HepG2 (cell line): ENCODE data around the gene ZFYVE28. TPM values are rescaled to one million over a fixed set of nuclear protein-coding genes. Genes with fewer than 3 reads are reported as not detected.

Experiments
- RORA ChIP-seq: sonication (generic); formaldehyde crosslinking; IDR thresholded peaks from 2 replicates; pipeline ENCODE4 v1.5.0; 2020; ENCODE audit warnings: mild to moderate bottlenecking, missing genetic modification reagents, moderate library complexity
- ZNF24 ChIP-seq: fragments of 450-650 bp; IDR thresholded peaks from 2 replicates; pipeline ENCODE4 v1.6.1; 2017; ENCODE audit warnings: antibody characterized with exemption, mild to moderate bottlenecking
- ZNF549 ChIP-seq: sonication (generic); formaldehyde crosslinking; IDR thresholded peaks from 2 replicates; pipeline ENCODE4 v1.5.0; 2020; ENCODE audit warnings: missing genetic modification reagents
- ZNF746 ChIP-seq: sonication (generic); formaldehyde crosslinking; IDR thresholded peaks from 2 replicates; pipeline ENCODE4 v1.8.0; 2022; ENCODE audit warnings: mild to moderate bottlenecking, missing genetic modification reagents
- ZNF766 ChIP-seq: sonication (generic); formaldehyde crosslinking; IDR thresholded peaks from 2 replicates; pipeline ENCODE4 v1.5.0; 2020; ENCODE audit warnings: missing genetic modification reagents, borderline replicate concordance
- polyA plus RNA-seq, 8 experiments: library from polyadenylated mRNA; depleted of rRNA in 3 of 8; stranded (reverse) in 7 of 8; unstranded in 1 of 8; fragments of >200 nt; fragmentation: Illumina TruSeq in 4 of 8; extraction: Trizol in 4 of 8; gene quantifications; 2 replicates each; pipeline versions ENCODE4 v1.2.1 to v1.2.3, GENCODE V29; 2011 to 2016; ENCODE audit warnings: low read depth in 4 of 8, missing spikeins in 1 of 8, mixed read lengths in 1 of 8; ENCODE audit not compliant: insufficient read depth in 1 of 8
- total RNA-seq, 5 experiments: library from RNA; depleted of rRNA; stranded (reverse); fragments of >200 nt; fragmentation: Illumina TruSeq; extraction: Trizol; gene quantifications; 2 replicates each; pipeline ENCODE4 v1.2.3, GENCODE V29; 2016; ENCODE audit warnings: low read depth in 1 of 5
- TF ChIP-seq, protein P1 (sequence below): sonication (generic); formaldehyde crosslinking; IDR thresholded peaks from 2 replicates; pipeline ENCODE4 v1.8.1; 2023; ENCODE audit warnings: mild to moderate bottlenecking, missing genetic modification reagents
- TF ChIP-seq, protein P2 (sequence below): IDR thresholded peaks from 2 replicates; pipeline ENCODE4 v1.6.1; 2016; ENCODE audit warnings: low read depth, control low read depth
- TF ChIP-seq, protein P3 (sequence below): sonication (generic); formaldehyde crosslinking; IDR thresholded peaks from 2 replicates; pipeline ENCODE4 v1.5.0; 2020; ENCODE audit warnings: mild to moderate bottlenecking, missing genetic modification reagents

ZFYVE28 gene
- total and polyA plus RNA-seq, 2 of the 13 experiments (the other 11 are each of a cell fraction or from before 2014, with no cell fraction given) = 0.12 to 0.22 TPM

DNA sequence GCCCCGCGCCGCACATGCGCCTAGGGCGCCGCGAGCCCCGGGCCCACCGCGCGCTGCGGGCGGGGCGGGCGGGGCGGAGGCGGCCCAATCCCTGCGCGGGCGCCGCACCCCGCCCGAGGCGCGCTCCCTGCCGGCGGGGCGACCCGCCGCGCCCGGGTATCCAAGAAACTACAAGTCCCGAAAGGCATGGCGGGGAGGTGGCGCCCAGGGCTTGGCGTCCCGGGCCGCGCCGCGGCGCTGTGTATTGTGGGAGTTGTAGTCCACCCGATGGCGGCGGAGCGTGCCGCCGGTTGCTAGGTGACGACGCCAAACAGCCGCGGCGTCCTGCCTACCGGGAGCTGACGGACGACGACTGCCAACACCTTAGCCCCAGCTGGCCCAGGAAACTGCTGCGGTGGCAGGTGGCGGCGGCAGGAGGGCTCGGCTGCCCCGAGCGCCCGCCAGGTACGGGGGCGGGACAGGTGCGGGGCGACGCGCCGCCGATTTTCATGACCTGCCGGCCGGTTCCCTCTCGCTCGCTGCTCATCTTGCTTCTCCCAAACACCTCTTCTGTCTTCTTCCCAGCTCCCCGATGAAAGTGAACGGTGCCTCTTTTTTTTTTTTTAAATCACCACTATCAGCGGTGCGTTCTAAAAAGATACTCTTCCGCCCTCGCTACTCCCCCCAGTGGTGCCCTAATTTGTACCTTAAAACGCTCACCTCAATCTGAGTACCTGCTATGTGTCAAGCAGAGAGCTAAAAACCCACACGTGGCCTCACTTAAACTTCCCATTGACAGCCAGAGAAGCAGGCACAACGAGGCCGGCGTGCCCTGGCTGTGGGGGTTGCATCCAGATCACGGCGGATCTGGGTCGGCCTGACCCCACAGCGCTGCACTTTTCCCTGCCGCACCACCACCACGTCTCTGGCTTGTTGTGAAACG, 466 bp upstream of the ZFYVE28 start, which contains the start of gene CFAP99 (continued):
- TF ChIP-seq, protein P1, sequence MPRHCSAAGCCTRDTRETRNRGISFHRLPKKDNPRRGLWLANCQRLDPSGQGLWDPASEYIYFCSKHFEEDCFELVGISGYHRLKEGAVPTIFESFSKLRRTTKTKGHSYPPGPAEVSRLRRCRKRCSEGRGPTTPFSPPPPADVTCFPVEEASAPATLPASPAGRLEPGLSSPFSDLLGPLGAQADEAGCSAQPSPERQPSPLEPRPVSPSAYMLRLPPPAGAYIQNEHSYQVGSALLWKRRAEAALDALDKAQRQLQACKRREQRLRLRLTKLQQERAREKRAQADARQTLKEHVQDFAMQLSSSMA = no peak
- TF ChIP-seq, protein P2, sequence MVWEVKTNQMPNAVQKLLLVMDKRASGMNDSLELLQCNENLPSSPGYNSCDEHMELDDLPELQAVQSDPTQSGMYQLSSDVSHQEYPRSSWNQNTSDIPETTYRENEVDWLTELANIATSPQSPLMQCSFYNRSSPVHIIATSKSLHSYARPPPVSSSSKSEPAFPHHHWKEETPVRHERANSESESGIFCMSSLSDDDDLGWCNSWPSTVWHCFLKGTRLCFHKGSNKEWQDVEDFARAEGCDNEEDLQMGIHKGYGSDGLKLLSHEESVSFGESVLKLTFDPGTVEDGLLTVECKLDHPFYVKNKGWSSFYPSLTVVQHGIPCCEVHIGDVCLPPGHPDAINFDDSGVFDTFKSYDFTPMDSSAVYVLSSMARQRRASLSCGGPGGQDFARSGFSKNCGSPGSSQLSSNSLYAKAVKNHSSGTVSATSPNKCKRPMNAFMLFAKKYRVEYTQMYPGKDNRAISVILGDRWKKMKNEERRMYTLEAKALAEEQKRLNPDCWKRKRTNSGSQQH = peak; percentile 36; the same call in 1 of the 2 replicates
- TF ChIP-seq ZNF549 (no peak), ZNF24 (no peak), RORA (no peak), ZNF766 (CRISPR knock-in tag) (no peak), ZNF746 (CRISPR knock-in tag) (no peak)
- TF ChIP-seq, protein P3, sequence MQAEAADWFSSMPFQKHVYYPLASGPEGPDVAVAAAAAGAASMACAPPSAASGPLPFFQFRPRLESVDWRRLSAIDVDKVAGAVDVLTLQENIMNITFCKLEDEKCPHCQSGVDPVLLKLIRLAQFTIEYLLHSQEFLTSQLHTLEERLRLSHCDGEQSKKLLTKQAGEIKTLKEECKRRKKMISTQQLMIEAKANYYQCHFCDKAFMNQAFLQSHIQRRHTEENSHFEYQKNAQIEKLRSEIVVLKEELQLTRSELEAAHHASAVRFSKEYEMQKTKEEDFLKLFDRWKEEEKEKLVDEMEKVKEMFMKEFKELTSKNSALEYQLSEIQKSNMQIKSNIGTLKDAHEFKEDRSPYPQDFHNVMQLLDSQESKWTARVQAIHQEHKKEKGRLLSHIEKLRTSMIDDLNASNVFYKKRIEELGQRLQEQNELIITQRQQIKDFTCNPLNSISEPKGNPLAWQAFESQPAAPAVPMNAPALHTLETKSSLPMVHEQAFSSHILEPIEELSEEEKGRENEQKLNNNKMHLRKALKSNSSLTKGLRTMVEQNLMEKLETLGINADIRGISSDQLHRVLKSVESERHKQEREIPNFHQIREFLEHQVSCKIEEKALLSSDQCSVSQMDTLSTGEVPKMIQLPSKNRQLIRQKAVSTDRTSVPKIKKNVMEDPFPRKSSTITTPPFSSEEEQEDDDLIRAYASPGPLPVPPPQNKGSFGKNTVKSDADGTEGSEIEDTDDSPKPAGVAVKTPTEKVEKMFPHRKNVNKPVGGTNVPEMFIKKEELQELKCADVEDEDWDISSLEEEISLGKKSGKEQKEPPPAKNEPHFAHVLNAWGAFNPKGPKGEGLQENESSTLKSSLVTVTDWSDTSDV (CRISPR knock-in tag) = no peak
